Activated B cell treated with CpG ODN at 0.5 μM for 24 hours (primary cell): ENCODE measurements around the gene PML. TPM values are rescaled to one million over a fixed set of nuclear protein-coding genes. Genes with fewer than 3 reads are reported as not detected.

Source experiments
- ATAC-seq: fragments of 200-7000 bp; cut with Tn5 transposase; one replicate; pipeline ENCODE4 v1.10.0; 2021; ENCODE audit warnings: low read depth, mild to moderate bottlenecking, moderate library complexity
- CTCF ChIA-PET: fragments of 350-600 bp; sonication (Branson Sonifier 250); formaldehyde crosslinking; loops from one replicate; lab custom pipeline; 2021; ENCODE audit warnings: antibody characterized with exemption; lab: Charles Lee
- POLR2A ChIA-PET: fragments of 350-600 bp; sonication (Branson Sonifier 250); formaldehyde crosslinking; loops from one replicate; lab custom pipeline; 2021; ENCODE audit warnings: antibody characterized with exemption; lab: Charles Lee
- DNase-seq: peaks from one replicate; pipeline ENCODE4 v3.0.0; 2022
- H3K27ac Mint-ChIP-seq: one replicate; pipeline ENCODE4 v1.8.0; 2020; ENCODE audit warnings: mixed read lengths
- H3K27me3 Mint-ChIP-seq: one replicate; pipeline ENCODE4 v1.8.0; 2021; ENCODE audit warnings: mixed read lengths
- H3K36me3 Mint-ChIP-seq: one replicate; pipeline ENCODE4 v1.8.0; 2021; ENCODE audit warnings: low read depth, mixed read lengths
- H3K4me1 Mint-ChIP-seq: one replicate; pipeline ENCODE4 v1.8.0; 2021; ENCODE audit warnings: mixed read lengths
- H3K4me3 Mint-ChIP-seq: one replicate; pipeline ENCODE4 v1.8.0; 2020; ENCODE audit warnings: mild to moderate bottlenecking, mixed read lengths
- H3K9me3 Mint-ChIP-seq: one replicate; pipeline ENCODE4 v1.8.0; 2020; ENCODE audit warnings: mixed read lengths
- CTCF ChIP-seq: fragments of 200-600 bp; IDR thresholded peaks from one replicate; pipeline ENCODE4 v1.8.0; 2022; ENCODE audit warnings: antibody characterized with exemption, mild to moderate bottlenecking
- intact Hi-C: fragments of 100-400 bp; cut with micrococcal nuclease; formaldehyde crosslinking; loops from one replicate; pipeline ENCODE4 v1.15.1; 2024
- total RNA-seq: library from RNA; stranded (reverse); gene quantifications from 2 replicates; pipeline ENCODE4 v1.2.3, GENCODE V29; 2022

The PML gene
- total RNA-seq, 1 donor from 2014 or later = 62.4 TPM

- POLR2A ChIA-PET = no interaction called here
- Mint-ChIP-seq H3K27me3 (peaks cover 2% of the 10 kb centered on the region), H3K4me3 (no peak overlapping the region), H3K27ac (no peak overlapping the region), H3K36me3 (no peaks in the 10 kb centered on the region), H3K9me3 (no peaks in the 10 kb centered on the region), H3K4me1 (peaks cover 11% of the 10 kb centered on the region)
- CTCF ChIA-PET = interaction anchor here (0.6 to 2.7 kb wide), 9 partner anchors 8 to 371 kb away, joined by 3 to 18 read pairs (median 3); no protein-coding TSS in a partner anchor
- intact Hi-C loops = loop anchor here (1.0 kb wide), 1 partner anchor 13 kb away; no protein-coding TSS in a partner anchor
- DNase-seq (peak; percentile 45), ATAC-seq (peak; percentile 62)
- TF ChIP-seq CTCF = no peak
Observed at GRCh38 chr15:73950831-73951561, 43.5 kb upstream of the PML start.

DNA sequence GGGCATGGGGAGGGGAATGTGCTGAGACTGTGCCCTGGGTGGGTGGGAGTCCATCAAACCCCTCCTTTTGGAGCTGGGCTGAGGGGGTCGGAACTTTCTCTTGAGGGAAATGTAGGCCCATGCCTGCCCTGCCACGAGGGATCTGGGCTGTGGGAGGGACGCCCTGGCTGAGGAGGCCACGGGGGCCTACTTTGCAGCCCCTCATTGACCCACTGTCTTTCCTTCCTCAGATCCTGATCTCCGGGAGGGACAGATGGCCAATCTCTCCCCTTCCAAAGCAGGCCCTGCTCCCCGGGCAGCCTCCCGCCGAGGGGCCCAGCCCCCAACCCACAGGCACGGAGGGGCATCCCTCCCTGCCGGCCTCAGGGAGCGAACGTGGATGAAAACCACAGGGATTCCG lies 42.9 kb upstream of the PML start:
- Mint-ChIP-seq H3K4me3 (no peak overlapping the region), H3K27ac (no peak overlapping the region), H3K9me3 (no peaks in the 10 kb centered on the region), H3K36me3 (no peaks in the 10 kb centered on the region), H3K27me3 (peaks cover 4% of the 10 kb centered on the region), H3K4me1 (peaks cover 8% of the 10 kb centered on the region)
- ChIA-PET CTCF (interaction anchor here (0.6 to 2.7 kb wide), 8 partner anchors 13 to 371 kb away, joined by 3 to 18 read pairs (median 3); no protein-coding TSS in a partner anchor), POLR2A (no interaction called here)
- intact Hi-C loops = loop anchor here (1.0 kb wide), 1 partner anchor 13 kb away; no protein-coding TSS in a partner anchor
- no peak for ATAC-seq
- no peak for TF ChIP-seq CTCF
- DNase-seq = no peak

DNA sequence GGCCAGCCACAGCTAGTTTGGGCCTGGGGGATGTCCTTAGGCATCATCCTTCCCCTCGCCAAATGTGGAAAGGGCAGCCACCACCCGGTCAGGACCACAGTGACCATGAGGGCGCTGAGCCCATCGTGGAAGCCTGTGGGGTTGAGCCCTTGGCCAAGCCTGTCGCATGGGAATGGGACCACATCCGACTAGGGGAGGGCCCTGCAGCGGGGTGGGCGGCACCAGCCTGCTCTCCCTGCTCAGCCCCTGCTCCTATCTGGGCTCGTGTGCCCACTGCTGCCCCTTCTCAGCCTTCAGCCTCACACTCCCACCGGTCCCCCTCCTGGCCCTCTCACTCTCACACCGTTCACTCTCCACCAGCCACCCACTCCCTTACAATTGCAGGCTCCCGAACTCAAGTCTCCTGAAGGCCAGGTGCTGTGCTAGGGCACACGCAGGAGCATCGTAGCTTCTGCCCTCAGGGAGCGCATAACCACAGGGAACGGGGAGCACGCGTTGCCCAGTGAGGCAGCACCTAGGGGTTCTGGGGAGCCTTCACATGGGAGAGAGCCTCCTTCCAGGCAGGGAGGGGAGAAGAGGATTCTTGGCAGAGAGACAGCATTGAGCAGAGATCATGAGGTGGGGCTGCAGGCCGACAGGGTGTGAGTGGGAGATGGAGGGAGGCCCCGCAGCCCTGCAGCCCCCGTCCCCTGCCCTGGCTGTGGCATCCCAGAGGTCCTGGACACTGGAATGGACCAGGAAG lies 42.2 kb upstream of the PML start:
- intact Hi-C loops = no loop called here
- CTCF ChIA-PET = interaction anchor here (1.3 to 1.6 kb wide), 3 partner anchors 12 to 355 kb away, joined by 3 to 18 read pairs (median 3); no protein-coding TSS in a partner anchor
- ATAC-seq = no peak
- POLR2A ChIA-PET = no interaction called here
- Mint-ChIP-seq H3K27ac (no peak overlapping the region), H3K4me1 (peaks cover 8% of the 10 kb centered on the region), H3K9me3 (no peaks in the 10 kb centered on the region), H3K36me3 (no peaks in the 10 kb centered on the region), H3K4me3 (no peak overlapping the region), H3K27me3 (peaks cover 4% of the 10 kb centered on the region)
- no peak for TF ChIP-seq CTCF
- DNase-seq = no peak

GRCh38 chr15:73952913-73953750 lies 41.4 kb upstream of the PML start:
- no peak for ATAC-seq
- ChIA-PET CTCF (no interaction called here), POLR2A (no interaction called here)
- H3K27me3 Mint-ChIP-seq = peaks cover 4% of the 10 kb centered on the region
- no peak overlapping the region for H3K4me3 Mint-ChIP-seq
- no peak for DNase-seq
- no peak overlapping the region for H3K27ac Mint-ChIP-seq
- intact Hi-C loops = no loop called here
- H3K36me3 Mint-ChIP-seq = no peaks in the 10 kb centered on the region
- H3K9me3 Mint-ChIP-seq = no peaks in the 10 kb centered on the region
- H3K4me1 Mint-ChIP-seq = peaks cover 8% of the 10 kb centered on the region
- TF ChIP-seq CTCF = no peak
